SK-N-DZ (cell line): Measurements from ENCODE around the gene RHOBTB3. TPM values are rescaled to one million over a fixed set of nuclear protein-coding genes. Genes with fewer than 3 reads are reported as not detected.
"Not testable (repeated sequence)": the region's sequence is repeated elsewhere in the genome, so short reads cannot be mapped to it uniquely, and the experiment has no call there.

Experiments used
- DNase-seq: peaks from one replicate; pipeline ENCODE4 v3.0.0-alpha.2; 2015; ENCODE audit warnings: low spot score
- polyA plus RNA-seq, 2 experiments: library from polyadenylated mRNA; depleted of rRNA; stranded (reverse); fragments of >200 nt; gene quantifications; 2 replicates each; pipeline ENCODE4 v1.2.3, GENCODE V29; 2014

Gene RHOBTB3
- polyA plus RNA-seq (2014; cell fraction: cytosol; rRNA removed), result 89.6 and 96.2 TPM in 2 replicates
- polyA plus RNA-seq (2014; cell fraction: nucleus; rRNA removed), result 41.6 and 42.1 TPM in 2 replicates

GRCh38 chr5:95730730-95731570, at the start of gene RHOBTB3:
Gene RHOBTB3 (plus strand): TSS chr5:95731336. CDS start chr5:95731683, 347 bp downstream.
- DNase-seq, result peak; percentile 83

DNA sequence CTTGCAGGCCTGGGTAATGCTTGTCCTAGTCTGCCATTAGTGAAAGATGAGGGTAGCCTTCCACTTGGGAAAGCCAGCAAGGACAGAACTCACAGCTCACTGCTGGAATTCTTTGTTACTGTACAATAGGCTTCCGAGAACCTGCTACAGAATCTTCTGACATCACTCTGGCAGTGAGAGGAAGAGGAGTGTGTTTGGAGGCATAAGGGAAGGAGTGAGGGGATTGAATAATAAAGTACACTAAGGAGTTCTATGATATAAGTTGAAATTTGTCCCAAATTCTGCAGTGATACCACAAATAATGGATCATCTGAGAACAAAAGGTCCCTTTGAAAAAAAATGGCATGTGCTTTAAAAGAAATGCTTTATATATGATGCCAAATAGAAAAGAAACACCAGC, 48.2 kb upstream of the RHOBTB3 start, which contains the start of gene SPATA9:
SPATA9 (minus strand) TSS at position 101 of the 400 bp plus-strand sequence. CDS start 137 bp downstream, outside the sequence.
- DNase-seq, result no peak

GRCh38 chr5:95684361-95684760, 46.8 kb upstream of the RHOBTB3 start:
- no peak for DNase-seq

DNA sequence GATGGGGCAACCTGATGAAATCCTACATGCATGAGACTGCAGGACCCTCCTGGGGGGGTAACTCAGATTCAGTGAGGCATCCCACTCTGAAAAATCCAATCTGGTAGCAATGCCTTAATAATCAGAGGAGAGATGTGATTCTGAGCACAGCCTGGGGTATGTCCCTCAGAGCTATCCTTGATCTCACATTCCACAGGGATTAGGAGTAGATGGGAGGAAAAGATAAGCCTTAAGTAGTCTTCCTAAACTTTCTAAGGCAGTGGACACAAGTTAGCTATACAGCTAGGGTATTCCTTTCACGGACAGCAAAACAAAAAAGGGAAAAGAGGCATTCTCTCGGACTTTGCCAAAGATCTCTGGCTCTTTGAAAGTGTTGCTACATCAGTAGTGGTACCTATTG, 44.5 kb upstream of the RHOBTB3 start:
- no peak for DNase-seq

DNA sequence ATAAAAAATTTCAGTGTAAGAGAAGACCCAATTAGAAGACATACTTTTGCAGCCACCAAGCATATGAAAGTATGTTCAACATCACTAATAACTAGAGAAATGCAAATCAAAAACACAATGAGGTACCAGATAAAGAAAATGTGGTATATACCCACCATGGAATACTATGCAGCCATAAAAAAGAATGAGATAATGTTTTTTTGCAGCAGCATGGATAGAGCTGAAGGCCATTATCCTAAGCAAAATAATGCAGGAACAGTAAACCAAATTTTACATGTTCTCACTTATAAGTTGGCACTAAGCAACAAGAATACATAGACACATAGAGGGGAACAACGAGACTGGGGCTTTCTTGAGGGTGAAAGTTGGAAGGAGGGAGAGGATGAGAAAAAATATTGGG, 41.5 kb upstream of the RHOBTB3 start:
- DNase-seq, result no peak

GRCh38 chr5:95690333-95690732, 40.8 kb upstream of the RHOBTB3 start:
- no peak for DNase-seq

GRCh38 chr5:95697781-95698681, 33.1 kb upstream of the RHOBTB3 start:
- DNase-seq, result peak; percentile 71

DNA sequence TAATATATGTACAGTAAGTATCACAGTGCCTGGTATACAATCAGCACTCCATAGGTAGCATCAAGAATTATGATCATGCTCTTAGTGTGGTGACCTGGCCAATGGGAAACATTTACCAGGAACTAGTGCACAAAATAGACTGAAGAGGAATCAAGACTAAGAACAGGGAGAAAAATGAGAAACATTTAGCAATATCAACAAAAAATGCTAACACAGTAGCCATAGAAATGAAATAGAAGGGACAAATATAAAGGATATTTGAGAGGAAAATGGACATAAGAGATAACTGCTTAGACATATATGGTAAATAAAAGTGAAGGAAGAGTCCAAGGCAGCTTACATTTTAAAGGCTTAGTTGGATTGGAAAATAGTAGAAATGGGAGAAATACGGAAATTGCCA, 31.8 kb upstream of the RHOBTB3 start:
- DNase-seq, result no peak

DNA sequence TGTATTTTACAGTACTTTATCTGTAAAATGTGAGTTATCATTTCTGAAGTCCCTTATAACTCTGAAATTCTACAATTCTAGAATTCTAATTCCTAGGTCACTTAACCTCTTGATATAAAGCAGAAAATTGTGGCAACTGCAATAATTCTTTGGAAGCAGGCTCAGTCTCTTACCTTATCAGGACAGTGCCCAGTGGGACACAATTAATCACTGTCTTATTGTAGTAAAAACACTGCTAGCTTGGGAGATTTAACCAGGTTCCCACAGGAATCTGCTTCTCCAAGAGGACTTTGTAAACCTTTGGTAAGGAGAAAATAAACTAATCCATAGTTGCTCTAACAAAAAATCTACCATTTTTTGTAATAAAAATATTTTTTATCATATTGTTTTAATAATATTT, 30.1 kb upstream of the RHOBTB3 start:
- peak; percentile 51 for DNase-seq

GRCh38 chr5:95704150-95704549, 27.0 kb upstream of the RHOBTB3 start:
- no peak for DNase-seq

DNA sequence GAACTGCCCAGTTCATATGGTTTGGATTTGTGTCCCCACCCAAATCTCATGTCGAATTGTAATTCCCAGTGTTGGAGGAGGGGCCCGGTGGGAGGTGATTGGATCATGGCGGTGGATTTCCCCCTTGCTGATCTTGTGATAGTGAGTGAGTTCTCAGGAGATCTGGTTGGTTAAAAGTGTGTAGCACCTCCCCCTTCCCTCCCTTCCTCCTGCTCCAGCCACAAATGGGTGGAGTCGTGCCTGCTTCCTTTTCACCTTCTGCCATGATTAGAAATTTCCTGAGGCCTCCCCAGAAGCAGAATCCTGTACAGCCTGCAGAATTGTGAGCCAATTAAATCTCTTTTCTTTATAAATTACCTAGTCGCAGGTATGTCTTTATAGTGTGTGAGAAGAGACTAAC, 24.9 kb upstream of the RHOBTB3 start:
- not testable (repeated sequence) for DNase-seq

DNA sequence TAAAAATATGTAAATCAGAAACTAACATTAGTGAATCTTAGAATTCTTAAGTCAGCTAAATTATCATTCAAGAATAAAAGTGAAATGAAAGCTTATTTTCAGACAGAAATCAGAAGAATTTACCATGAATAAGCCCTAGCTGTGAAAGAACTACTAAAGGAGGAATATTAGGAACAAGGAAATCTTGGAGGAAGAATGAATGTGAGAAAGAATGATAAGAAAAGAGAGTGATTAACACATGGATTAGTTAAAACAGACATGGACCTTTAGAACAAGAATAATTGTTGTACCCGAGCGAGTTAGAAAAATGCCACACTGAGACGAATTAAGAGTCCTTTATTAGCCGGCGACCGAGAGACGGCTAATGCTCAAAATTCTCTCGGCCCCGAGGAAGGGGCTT, 24.1 kb upstream of the RHOBTB3 start:
- DNase-seq, result no peak

DNA sequence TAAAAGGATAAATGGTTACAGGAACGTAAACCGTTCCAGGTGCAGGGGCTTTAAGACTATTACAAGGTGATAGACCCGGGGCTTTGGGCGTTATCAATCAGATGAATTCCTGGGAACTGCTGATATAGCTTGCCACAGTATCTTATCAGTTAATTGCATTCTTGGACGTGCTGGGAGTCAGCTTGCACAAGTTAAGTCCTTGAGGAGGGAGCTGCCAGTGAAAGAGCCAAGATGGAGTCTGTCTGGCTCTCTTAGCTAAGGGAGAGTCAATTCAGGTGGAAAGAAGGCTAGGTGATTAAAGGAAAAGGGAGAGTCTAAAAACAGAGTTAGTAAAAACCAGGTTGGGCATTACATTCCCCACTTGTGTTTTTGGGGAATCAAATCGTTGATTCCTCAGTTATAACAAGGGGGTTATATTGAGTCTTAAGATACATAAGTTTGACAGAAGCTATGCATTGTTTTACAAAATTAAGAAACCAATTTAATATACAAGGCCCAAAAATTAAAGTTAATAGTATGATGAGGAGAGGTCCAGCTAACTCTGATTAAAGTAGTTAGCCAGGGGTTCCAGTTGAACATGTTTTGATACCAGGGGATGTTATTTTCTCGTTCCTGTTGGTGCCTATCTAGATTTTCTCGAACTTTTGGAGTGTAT, 23.5 kb upstream of the RHOBTB3 start:
- not testable (repeated sequence) for DNase-seq

- no peak for DNase-seq
These were observed 22.3 kb upstream of the RHOBTB3 start for GRCh38 chr5:95708876-95709275.

DNA sequence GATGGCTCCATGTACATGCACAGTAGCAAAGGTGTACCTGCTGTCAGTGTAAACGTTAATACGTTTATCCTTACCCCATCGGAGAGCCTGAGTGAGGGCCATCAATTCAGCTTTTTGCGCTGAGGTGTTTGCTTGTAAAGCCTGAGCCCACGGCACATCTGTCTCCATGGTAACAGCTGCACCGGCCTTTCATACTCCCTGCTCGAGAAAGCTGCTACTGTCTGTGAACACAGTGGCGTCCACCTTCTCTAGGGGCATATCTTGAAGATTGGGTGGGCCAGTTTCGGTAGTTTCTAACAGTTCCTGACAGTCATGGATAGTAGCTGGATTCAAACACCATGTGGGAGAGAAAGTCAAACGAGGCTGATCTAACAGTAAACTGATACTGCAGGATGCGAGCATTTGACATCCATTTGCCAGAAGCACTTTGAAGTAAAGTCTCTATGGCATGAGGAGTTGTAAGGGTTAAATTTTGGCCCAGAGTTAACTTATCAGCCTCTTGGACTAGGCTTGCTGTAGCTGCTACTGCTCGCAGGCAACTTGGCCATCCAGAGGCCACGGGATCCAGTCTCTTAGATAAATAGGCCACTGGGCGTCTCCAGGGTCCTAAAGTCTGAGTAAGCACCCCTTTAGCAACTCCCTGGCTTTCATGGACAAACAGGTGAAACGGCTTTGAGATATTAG, 21.0 kb upstream of the RHOBTB3 start:
- peak; percentile 41 for DNase-seq

DNA sequence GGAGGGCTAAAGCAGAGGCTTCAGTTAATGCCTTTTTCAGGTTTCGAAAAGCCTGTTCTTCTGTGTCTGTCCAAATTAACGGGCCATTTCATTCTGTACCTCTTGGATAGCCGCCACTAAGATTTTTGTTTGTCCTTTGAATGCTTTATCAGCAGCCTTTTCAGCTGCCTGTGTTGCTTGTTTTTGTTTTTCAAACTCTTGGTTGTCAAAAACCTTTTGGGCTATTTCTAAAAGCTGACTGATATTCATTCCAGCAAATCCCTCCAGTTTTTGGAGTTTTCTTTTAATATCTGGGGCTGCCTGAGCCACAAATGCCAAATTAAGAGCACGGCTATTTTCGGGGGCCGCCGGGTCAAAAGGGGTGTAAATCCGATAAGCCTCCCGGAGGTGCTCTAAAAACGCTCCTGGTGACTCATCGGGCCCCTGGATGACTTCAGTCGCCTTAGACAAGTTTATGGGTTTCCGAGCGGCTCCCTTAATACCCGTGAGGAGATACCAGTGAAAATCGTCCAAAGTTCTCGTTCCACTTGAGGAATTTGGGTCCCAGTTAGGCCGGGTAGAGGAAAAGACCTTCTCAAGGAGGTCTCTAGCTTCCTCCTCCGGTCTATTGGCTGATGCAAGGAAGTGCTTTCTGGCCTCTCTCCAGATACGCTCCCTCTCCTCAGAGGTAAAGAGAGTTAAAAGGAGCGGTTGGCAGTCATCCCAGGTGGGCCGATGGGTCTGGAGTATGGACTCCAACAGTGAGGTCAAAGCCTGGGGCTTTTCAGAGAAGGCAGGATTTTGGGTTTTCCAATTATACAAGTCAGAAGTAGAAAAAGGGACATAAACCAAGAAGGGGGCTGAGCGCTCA, 20.3 kb upstream of the RHOBTB3 start:
- DNase-seq, result not testable (repeated sequence)

DNA sequence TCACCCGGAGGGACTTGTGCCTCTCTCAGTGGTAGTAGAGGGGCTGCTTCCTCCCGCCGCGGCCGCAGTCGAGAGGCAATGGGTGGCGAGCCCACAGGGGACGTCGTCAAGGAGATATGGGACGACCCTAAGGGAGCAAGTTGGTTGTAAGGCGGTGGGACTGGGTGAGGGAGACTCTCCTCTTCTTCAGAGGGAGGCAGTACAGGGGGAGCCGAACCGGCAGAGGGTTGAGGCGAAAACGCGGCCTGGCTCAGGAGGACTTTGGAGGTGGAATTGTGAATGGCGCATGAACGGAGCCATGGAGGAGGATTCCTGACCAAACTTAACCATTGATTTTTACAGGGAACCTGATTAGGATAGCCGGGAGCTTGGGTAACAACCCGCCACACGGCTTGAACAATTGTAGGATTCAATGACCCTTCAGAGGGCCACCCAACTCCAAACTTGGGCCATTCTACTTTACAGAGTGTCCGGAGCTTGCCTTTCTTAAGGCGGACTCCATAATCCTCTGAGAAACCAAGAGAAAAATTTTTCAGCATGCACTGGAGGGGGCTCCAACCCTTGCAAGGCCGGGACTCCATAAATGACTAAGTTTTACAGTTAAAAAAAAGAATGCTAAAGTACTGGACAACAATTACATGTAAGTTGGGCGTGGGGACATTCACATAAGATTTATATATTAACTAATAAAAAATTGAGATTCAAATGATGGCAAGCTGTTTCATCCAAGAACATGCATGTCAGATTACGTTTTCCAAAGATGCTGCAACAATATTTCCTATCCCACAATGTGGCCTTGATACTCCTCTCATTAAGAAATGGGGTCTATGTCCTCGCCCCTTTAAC, 19.4 kb upstream of the RHOBTB3 start:
- no peak for DNase-seq

DNA sequence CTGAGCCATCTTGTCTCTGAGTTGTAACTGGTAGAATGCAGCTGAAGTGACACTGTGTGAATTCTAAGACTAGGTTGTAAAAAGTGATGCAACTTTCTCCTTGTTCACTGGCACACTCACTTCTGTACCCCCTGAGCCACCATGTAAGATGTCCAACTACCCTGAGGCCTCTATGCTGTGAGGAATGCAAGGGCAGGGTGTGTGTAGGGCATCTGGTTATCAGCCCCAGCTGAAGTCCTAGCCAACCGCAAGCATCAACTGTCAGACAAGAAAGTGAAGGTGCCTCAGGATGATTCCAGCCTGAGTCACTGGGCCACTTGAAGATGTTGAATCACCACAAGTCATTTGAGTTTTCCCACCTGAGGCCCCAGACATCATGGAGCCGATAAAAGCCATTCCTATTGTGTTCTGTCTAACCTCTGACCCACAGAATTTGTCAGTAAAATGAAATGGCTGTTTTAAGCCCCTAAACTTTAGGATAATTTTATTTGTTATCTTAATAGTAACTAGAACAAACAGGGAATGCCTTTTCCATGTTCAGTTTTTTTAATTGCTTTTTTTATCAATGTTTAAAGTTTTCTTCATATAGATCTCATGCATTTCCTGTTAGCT, 18.7 kb upstream of the RHOBTB3 start:
- no peak for DNase-seq

DNA sequence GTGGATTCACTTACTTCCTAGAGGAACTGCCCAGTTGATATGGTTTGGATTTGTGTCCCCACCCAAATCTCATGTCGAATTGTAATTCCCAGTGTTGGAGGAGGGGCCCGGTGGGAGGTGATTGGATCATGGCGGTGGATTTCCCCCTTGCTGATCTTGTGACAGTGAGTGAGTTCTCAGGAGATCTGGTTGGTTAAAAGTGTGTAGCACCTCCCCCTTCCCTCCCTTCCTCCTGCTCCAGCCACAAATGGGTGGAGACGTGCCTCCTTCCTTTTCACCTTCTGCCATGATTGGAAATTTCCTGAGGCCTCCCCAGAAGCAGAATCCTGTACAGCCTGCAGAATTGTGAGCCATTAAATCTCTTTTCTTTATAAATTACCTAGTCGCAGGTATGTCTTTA, 17.9 kb upstream of the RHOBTB3 start:
- DNase-seq, result not testable (repeated sequence)
